Medulla oblongata (tissue), 1 donor: ENCODE results near the gene MED13L.

Experiments
- DNase-seq: peaks from one replicate; pipeline ENCODE4 v3.0.0-alpha.2; 2015; ENCODE audit errors: extremely low spot score

The MED13L gene

DNA sequence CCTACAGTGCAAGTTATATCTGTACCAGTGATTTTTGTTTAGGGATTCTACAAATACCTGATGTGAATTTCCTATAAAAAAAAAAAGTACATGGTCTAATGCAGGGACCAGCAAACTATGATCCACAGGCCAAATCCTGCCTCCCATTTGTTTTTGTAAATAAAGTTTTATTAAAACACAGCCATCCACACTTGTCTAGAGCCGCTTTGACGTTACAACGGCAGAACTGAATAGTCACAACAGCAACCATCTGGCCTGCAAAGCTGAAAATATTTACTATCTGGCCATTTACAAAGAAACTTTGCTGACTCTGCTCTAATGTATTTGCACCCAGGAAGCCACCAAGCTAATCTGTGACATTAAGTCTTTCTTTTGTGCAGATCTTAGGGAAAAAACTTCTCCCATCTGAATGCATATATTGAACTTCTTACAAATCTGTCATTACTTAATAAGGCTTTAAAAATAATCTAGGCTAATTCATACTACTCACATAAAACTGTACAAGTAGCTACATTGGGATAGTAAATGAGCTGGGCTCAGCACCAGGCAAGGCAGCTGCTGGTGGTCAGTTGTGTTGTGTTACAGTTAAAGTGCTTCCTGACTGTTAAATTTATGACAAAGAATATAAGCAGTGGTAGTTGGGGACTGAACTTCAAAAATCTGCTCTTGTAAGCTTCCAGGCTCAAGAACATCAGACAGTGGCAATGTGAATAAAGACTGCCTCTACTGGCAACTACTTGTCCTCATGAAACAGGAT is 303.3 kb downstream of the MED13L start:
- no peak for DNase-seq

DNA sequence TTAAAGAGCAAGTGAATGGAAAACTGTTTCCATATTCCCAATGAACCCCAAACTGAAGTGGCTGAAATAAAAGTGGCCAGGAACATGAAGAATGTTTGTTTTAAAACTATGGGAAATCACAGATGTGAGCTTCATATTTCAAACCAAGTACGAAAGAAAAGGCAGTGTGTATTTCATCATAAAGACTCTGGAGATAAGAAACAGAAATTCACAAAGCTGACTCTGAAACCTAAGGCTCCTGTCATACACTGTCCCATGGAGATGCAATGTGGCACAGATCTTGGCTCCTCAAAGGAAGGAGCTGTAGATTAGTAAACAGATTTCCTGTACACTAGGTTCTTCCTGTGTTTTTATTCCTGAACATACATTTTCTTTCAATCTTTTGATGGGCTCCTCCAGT is 304.4 kb downstream of the MED13L start:
- no peak for DNase-seq

DNA sequence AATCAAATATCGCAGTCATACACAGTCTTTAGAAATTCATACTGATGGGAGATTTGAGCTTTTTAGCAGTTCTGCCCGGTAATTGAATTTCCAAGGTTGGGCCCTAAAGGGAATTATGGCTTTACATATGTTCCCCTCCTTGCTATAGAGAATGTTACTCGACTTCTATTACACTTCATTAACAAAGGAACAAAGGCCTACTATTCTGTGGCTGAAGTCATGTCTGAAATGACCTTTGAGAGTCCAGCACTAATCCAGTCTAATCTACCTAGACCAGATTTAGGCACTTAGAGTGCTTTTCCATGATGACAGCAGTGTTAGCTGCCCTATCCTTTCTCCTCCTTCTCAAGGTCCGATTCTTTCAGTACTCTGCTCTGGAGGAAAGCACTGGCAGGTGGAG is 305.3 kb downstream of the MED13L start:
- DNase-seq = no peak

DNA sequence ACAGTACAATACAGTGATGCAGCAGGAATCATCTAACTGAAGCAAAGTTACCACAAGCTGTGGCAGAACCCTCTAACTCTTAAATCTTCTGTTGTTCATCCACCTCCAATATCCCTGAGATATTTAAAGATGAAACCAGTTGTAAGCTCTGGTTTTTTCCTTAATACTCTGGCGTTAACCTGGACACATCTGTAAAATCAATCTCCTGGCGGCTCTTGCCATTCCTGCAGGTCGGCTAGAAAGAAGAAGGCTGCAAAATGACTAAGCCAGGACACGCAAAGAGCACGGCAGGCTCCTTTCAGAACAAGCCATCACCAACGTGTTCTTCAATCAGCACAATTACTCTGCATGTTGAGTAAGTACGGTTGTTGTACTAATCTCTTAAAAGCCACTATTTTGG is 309.3 kb downstream of the MED13L start:
- no peak for DNase-seq

DNA sequence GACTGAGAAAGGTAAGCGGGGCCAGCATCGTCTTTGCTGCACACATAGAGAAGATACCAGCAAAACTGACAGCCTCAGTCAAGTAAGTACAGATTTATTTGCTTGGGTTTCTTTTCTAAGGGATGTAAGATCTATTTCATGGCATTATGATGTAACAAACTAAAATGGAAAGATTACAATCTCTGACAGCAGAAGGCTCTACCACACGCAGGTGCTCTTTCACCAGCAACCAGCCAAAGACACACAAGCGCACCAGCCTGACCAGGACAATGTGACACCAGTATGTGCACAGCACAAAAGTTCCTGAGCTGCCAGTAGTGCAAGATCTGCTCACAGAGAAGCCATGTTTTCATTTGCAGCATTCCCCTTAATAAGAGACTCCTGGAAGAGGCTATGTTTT is 311.1 kb downstream of the MED13L start:
- no peak for DNase-seq

DNA sequence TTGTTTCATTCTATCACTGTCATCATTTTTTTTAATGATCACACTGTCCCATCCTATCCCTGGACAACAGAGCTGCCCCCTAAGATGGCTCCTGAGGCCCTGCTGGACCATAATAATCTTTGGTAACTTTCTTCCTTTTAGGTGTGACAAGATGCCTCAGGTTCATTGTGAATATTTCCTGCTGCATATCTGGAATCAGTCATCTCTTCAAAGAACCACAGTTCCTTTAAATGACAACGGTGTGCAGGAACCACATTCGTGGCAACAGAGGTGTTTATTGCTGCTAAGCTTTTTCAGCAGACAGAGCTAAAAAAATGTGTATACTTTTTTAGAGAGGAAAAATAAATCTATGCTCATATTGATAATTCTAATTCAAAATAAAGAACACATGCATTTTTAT is 312.9 kb downstream of the MED13L start:
- no peak for DNase-seq

DNA sequence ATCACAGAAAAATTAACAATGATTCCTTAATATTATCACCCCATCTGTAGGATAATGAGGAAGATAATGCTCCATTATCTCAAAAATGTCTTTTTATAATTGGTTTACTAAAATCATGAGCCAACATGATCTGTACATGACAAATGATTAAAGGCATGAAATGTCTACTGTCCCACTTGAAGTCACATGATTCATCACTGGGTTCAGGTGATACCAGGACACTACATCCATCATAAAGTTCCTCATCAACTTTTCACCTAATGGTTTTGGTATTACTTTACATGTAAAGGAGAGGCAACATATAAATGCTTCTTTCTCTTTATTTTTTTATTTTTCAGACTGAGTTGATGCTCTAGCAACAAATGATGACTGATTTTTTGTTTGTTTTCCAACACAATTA is 313.3 kb downstream of the MED13L start:
- DNase-seq = no peak

DNA sequence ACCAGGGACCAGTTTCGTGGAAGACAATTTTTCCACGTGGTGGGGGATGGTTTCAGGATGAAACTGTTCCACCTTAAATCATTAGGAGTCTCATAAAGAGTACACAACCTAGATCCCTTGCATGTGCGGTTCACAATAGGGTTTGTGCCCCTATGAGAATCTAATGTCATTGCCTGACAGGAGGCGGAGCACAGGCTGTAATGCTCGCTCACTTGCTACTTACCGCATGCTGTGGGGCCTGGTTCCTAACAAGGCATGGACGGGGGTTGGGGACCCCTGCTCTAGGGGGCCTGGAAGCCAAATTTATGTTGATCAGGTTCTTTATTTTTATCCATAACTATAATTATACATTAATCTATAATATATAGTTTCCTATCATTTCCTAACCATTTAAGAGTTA is 315.3 kb downstream of the MED13L start:
- DNase-seq = no peak

DNA sequence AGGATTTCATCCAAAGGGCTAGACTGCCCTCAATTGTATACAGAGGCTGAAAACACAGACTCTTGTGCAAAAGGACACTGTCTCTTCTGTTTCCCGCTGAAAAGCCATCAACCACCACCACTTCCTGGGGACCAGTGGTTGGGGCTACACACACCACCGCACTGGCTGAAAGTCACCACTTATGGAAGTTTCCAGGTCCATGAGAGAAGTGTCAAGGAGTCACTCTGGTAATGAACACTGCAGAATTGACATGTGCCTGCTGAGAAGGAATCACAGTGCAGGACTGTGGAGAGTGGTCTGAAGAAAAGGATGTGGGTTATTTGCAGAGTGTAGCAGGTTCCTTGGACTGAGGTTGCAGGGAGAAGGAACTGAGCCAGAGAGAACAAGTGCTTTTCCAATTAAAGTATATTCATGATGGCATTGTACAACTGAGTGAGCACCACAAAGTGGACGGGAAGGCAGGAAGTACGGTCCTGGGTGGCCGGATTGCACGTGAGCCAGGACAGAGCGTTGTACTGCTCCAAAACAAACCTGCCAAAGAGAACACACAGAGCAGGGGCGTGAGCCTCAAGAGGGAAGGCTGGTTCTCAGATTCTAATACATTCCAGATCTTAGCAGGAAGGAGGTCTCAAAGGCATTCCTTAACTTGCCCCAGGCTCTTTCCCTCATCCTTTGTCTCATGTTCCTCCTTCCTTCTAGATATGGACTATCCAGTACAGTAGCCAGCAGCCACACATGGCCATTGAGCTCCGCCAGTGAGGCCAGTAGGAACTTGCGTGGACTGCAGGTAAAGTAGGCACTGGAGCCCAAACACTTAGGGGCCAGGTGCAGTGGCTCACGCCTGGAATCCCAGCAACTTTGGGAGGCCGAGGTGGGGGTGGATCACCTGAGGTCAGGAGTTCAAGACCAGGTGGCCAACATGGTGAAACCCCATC is 316.4 kb downstream of the MED13L start:
- peak; percentile 6 for DNase-seq

DNA sequence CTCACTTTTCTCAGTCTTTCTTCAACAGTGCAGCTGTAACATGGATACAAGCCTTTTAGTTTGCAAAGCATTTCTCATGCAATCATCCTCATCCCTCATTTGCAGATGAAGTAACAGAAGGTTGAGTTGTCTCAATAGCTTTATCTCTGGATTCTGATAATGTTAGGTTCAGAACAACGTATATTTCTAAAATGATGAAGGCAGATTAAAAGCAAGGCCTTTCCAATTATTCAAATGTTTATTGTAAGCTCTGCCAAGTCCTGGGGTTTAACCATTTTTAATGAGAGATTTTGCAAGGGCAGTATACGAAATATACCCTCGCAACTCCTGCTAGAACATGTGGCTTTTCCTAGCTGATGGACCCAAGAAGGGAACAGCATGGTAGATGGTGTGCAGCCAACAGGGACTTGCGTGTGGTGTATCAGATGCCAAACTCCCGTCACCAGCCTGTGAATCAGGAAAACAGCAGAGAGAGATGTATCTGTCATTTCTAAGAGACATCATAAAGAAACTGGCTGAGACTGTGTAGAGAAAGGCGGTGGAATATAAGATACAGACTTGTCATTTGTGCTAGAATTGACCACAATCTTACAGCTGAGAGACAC is 319.7 kb downstream of the MED13L start:
- DNase-seq = no peak

DNA sequence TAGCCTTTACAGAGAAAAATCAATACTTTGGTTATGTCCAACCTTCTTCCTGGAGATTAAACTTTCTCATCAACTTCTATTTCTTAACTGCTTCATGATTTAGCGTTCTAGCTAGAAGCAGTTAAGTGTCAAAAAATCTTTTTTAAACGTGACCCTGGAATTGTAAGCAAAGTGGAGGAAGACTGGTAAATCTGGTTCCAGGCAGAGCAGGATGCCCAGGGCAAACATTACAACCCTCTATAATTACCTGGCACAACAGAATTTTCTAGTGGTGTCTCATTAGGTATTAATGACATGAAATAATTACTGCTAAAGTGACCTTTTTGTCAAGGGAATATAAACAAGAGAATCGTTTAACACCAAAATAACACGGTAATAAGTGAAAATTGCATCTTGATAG is 320.8 kb downstream of the MED13L start:
- DNase-seq = no peak

DNA sequence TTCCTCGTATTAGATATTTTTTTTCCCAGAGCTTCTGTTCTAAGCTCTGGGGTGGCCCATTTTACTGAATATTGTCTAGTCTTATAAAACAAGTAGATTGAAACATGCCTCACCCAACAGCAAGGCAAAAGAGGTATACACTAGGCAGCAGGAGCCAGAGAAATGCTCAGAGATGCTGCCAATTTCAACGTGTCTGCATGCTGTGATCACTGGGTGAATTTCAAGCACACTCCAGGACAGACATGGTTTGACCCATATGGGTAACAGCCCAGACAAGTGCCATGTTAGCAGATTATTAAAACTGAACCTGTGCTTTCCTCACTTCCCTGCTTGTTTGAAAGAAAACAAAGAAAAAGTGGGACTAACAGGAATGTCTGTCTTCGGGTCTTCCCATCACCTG is 321.3 kb downstream of the MED13L start:
- DNase-seq = no peak

DNA sequence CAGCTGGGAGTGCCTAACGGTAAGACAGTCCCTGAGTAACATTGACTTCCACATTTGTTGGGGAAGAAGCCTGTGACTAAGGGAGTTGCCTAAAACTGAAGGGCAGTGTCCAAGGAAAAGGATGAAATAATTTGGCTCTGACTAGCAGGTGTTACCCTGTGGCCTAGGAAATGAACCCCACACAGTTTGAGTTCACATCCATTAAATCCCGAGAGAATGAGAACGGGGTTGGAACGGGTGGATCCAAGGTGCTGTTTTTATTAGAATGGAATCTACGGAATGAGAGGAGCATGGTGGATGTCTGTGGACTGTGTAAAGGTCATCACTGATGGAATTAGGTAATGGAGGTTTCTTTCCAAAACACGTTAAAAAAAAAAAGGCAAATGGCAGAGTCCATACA is 324.0 kb downstream of the MED13L start:
- no peak for DNase-seq

DNA sequence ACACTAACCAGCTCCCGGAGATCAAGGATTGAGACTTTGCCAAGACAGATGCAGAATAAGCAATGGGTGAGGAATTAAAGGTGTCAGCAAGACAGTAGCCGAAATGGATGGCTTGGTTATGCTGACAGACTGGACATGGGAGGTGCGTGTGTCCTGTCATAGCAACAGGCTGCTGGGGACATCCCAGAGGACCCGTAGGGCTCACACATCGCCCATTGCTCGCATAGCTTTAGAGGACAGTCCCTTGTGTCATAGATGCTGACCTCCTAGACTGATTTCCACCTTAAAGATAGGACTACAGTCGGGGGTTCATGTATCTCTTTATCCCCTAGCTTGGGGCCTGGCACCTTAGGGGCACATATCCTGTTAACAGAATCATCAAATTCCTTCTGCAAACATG is 324.5 kb downstream of the MED13L start:
- no peak for DNase-seq

DNA sequence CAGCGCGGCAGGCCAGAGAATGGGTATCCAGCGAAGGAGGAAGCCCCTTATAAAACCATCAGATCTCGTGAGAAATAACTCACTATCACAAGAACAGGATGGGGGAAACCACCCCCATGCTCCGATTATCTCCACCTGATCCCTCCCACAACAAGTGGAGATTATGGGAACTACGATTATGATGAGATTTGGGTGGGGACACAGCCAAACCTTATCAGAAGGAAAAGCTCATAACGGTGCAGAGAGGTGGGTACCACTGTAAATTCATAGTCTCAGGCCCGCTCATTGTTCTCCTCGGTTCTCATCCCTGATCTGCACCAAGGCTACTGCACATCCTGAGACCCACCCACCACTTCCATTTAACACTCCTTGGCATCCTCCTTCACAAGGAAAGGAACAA is 326.5 kb downstream of the MED13L start:
- no peak for DNase-seq

DNA sequence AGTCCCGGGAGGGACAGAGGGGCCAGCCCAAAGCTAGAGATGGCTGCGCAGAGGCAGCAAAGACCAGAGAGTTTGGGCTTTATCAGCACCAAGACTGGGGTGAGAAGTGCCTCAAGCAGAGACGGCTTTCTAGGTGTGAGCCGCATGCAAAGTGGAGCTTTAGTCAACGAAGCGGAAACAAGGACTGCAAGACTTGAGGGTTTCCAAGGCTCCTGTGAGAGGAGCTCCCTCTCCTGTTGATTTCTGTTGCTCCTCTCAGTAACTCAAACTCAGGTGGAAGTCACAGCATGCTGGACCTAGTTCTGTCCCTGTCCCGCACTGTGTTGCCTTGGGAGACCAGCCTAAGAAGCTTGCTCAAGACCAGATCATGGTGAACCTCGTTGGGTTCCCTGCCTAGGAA is 327.8 kb downstream of the MED13L start:
- DNase-seq = no peak

DNA sequence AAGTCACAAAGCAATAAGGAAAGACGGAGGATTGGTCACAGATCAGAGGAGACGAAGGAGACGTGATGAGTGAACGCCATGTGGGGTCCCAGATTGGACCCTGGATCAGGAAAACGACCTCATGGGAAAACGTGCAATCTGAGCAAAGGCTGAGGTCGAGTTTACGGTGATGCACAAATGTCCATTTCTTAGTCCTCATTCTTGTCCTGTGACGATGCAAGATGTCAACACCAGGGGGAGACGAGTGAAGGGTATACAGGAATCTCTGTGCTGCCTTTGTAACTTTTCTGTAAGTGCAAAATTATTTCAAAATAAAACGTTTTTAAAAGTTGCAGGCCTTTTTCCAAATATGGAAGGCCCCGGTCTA is 329.8 kb downstream of the MED13L start:
- no peak for DNase-seq

DNA sequence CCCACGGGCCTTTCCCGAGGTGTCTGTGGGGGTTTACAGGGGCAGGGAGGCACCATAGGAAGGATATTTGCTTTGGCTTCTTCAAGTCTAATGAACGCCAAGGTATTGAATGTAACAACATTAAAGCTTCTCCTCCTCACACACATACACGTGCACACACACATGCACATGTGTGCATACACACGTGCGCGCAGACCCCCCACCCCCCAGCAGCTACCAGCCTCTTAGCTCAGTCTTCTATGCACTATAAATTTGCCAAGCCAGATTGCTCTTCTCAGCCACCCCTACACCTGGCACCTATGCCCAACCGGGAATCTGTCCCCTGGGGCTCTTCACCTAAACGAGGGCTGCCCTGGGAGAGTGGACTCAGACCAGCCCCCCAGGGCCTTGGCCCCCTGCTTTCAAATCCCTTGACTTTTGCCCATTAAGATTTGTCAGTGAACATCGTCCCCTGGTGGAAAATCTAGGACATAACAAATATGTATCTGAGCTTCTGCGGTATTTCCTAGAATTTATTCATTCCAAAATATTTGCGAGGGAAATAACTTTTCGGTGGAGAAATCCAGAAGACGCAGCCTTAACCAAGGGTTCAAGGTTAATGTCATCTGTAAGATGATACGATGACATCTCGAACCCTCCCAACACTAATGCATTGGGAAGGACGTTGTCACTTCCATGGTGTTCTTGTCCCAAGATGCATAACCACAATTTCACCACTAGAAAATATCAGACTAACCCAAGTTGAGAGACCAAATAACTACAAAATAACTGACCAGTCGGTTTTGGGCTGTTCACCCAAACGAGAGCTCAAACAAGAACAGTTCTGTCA is 330.4 kb downstream of the MED13L start:
- DNase-seq = no peak

DNA sequence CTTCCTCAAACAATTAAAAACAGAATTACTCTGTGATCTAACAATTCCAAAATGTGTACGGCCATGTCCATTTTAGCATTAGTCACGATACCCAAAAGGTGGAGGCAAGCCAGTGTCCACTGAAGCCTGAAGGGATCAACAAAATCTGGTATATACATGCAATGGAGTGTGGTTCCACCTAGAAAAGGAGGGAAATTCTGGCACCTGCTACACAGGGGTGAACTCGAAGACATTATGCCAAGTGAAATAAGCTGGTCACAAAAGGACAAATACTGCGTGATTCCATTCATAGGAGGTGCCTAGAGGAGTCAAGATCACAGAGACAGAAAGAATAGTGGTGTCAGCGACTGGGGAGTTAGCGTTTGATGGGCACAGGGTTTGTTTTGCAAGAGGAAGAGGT is 331.4 kb downstream of the MED13L start:
- DNase-seq = no peak

DNA sequence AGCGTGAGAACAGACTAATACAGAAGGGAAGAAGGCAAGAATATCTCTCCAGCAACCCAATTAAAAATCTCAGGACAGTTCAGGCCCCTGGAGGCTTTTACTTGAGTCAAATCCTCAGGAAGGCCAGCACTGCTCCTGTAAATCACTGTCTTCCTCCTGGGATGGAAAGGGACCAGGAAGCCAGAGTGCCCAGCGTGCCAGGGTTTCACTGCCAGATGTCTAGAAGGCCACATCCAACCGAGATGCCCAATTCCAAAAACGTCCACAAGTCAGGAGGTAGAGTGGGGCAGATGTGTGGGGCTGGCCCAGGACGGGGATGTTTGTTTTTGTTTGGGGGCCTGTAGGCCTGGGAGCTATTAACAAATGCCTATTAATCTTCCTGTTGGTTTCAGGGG is 332.0 kb downstream of the MED13L start:
- DNase-seq = no peak

DNA sequence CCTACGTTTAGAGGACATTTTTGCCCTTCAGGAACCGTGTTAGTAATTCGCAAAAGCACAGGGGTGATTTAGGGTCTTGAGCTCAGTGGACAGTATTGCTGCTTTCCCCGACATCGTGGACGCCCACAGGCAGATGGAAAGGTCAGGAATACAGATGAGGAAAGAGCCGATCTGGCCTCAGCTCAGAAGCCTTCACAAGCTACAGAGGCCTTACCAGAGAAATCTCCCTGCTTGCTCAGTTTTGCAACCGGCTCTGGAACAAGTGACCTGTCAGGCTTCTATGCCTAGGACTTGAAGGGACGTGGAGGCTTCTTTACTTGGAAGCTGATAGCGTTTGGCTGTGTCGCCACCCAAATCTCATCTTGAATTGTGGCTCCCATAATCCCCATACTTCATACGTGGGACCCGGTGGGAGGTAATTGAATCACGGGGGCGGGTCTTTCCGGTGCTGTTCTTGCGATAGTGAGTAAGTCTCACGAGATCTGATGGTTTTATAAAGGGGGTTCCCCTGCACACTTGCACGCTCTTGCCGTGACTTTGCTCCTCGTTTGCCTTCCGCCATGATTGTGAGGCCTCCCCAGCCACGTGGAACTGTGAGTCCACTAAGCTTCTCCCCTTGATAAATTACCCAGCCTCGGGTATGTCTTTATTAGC is 332.5 kb downstream of the MED13L start:
- DNase-seq = no peak

DNA sequence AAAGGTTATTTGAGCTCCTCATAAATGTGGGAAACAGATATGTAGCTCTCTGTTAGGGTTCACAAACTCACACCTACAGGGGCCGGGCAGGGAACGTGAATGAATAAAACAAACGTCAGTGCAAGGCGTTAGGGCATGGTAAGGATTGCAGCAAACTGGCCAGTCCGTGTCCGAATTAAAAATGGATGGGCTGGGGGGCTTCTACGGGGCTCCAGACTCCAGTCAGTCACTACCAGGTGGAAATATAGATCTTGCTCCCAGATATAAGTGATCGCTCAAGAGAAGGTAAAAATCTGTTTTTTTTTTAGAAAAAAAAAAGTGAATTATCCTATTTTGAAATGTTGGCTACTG is 333.1 kb downstream of the MED13L start:
- no peak for DNase-seq
